Thyroid gland (tissue), 4 donors: ENCODE data around the gene UNKL. TPM values are rescaled to one million over a fixed set of nuclear protein-coding genes. Genes with fewer than 3 reads are reported as not detected.
A peak's percentile ranks its signal among the peaks of the same experiment; 100 is the strongest.

ENCODE experiments used
- DNase-seq, 2 donors: peaks; one replicate each; pipeline ENCODE4 v3.0.0-alpha.2; 2019
- H3K27ac ChIP-seq, 3 donors: fragments of 200-600 bp; sonication (generic); 1 replicate in 2 of 3; 2 replicates in 1 of 3; pipeline ENCODE4 v1.5.1; 2016 to 2019; ENCODE audit warnings: mild to moderate bottlenecking in 1 of 3, moderate library complexity in 1 of 3
- H3K27me3 ChIP-seq: fragments of 200-600 bp; sonication (generic); one replicate; pipeline ENCODE4 v1.5.1; 2019
- H3K36me3 ChIP-seq, 2 donors: fragments of 200-600 bp; sonication (generic); one replicate each; pipeline ENCODE4 v1.5.1; 2016 to 2019
- H3K4me1 ChIP-seq, 2 donors: fragments of 200-600 bp; sonication (generic); one replicate each; pipeline ENCODE4 v1.5.1; 2017 to 2019
- H3K4me3 ChIP-seq, 3 donors: fragments of 200-600 bp; sonication (generic); replicated peaks in 1 of 3; 1 replicate in 2 of 3; 2 replicates in 1 of 3; pipeline ENCODE4 v1.5.1; 2016; ENCODE audit warnings: mild to moderate bottlenecking in 1 of 3
- H3K9me3 ChIP-seq: fragments of 200-600 bp; sonication (generic); one replicate; pipeline ENCODE4 v1.5.1; 2017
- CTCF ChIP-seq, 6 experiments: fragments of 200-600 bp in 3 of 6; fragments of 450-650 bp in 3 of 6; sonication (generic) in 3 of 6; IDR thresholded peaks; one replicate each; pipeline ENCODE4 v1.5.1; 2016 to 2019; ENCODE audit warnings: antibody characterized with exemption in 6 of 6, mild to moderate bottlenecking in 2 of 6, inconsistent platforms in 1 of 6, moderate library complexity in 1 of 6
- POLR2A ChIP-seq, 2 donors: fragments of 450-650 bp; IDR thresholded peaks; one replicate each; pipeline ENCODE4 v1.6.1; 2017; ENCODE audit warnings: antibody characterized with exemption in 2 of 2, mild to moderate bottlenecking in 2 of 2, moderate library complexity in 1 of 2
- WGBS, 2 donors: methylation state at CpG; one replicate each; pipeline ENCODE4 v1.1.5; 2017; 5-methylcytosine and 5-hydroxymethylcytosine counted together
- intact Hi-C: fragments of 100-400 bp; cut with DNase I; formaldehyde crosslinking; loops from one replicate; pipeline ENCODE4 v1.15.1; 2023
- total RNA-seq, 4 donors: library from RNA; depleted of rRNA; stranded (reverse); fragments of >200 nt; gene quantifications; one replicate each; pipeline ENCODE4 v1.2.3, GENCODE V29; 2016

UNKL gene
- total RNA-seq, 4 donors from 2014 or later, result 26.2 to 46.9 (median 31.3) TPM

GRCh38 chr16:1427473-1428461 is 13.3 kb upstream of the UNKL start:
- H3K9me3 ChIP-seq, result no peaks in the 10 kb centered on the region
- H3K27me3 ChIP-seq, result no peaks in the 10 kb centered on the region
- H3K4me1 ChIP-seq, result peaks cover 16 to 28% of the 10 kb centered on the region in 2 donors
- DNase-seq, result no peak
- 87 to 89% methylated on average over 41 to 43 of the region's 53 CpGs for WGBS, 2 donors
- TF ChIP-seq CTCF (IDR thresholded peaks at IDR 0.05), result no peak
- intact Hi-C loops, result no loop called here
- H3K27ac ChIP-seq, result no peak overlapping the region
- H3K4me3 ChIP-seq, result no peak overlapping the region
- no peaks in the 10 kb centered on the region for H3K36me3 ChIP-seq

GRCh38 chr16:1426734-1427471 is 12.4 kb upstream of the UNKL start:
- intact Hi-C loops, result no loop called here
- Histone ChIP-seq H3K9me3 (no peaks in the 10 kb centered on the region), H3K27ac (no peak overlapping the region), H3K27me3 (no peaks in the 10 kb centered on the region), H3K4me3 (no peak overlapping the region), H3K4me1 (peaks cover 16 to 35% of the 10 kb centered on the region in 2 donors), H3K36me3 (no peaks in the 10 kb centered on the region)
- no peak for TF ChIP-seq CTCF (IDR thresholded peaks at IDR 0.05)
- no peak for TF ChIP-seq POLR2A (IDR thresholded peaks at IDR 0.05)
- 86% methylated on average over 14 to 20 of the region's 42 CpGs for WGBS, 2 donors
- no peak for DNase-seq

GRCh38 chr16:1425616-1426370 is 11.3 kb upstream of the UNKL start:
- intact Hi-C loops, result no loop called here
- no peaks in the 10 kb centered on the region for H3K27me3 ChIP-seq
- 78 to 79% methylated on average over 9 to 10 of the region's 16 CpGs for WGBS, 2 donors
- H3K4me1 ChIP-seq, result peaks cover 7 to 31% of the 10 kb centered on the region in 2 donors
- no peak for DNase-seq
- no peak overlapping the region for H3K27ac ChIP-seq
- no peak for TF ChIP-seq POLR2A (IDR thresholded peaks at IDR 0.05)
- no peaks in the 10 kb centered on the region for H3K36me3 ChIP-seq
- H3K9me3 ChIP-seq, result no peaks in the 10 kb centered on the region
- no peak overlapping the region for H3K4me3 ChIP-seq

GRCh38 chr16:1424028-1424427 is 9.5 kb upstream of the UNKL start:
- Histone ChIP-seq H3K4me3 (no peak overlapping the region), H3K27ac (no peak overlapping the region), H3K36me3 (no peaks in the 10 kb centered on the region), H3K27me3 (no peaks in the 10 kb centered on the region), H3K9me3 (no peaks in the 10 kb centered on the region), H3K4me1 (peaks cover 8 to 22% of the 10 kb centered on the region in 2 donors)
- WGBS, 2 donors, result 93 to 94% methylated on average over 8 to 12 of the region's 12 CpGs
- intact Hi-C loops, result no loop called here
- no peak for TF ChIP-seq CTCF (IDR thresholded peaks at IDR 0.05)
- no peak for TF ChIP-seq POLR2A (IDR thresholded peaks at IDR 0.05)
- peak in 1 of 2 donors; percentile 25 for DNase-seq

GRCh38 chr16:1422076-1422475 is 7.6 kb upstream of the UNKL start:
- peak; percentile 83 to 84 for DNase-seq
- Histone ChIP-seq H3K27me3 (no peaks in the 10 kb centered on the region), H3K4me3 (no peak overlapping the region), H3K9me3 (no peaks in the 10 kb centered on the region), H3K4me1 (peaks cover 8 to 22% of the 10 kb centered on the region in 2 donors), H3K27ac (peak overlapping the region; percentile 89 to 97 (median 92)), H3K36me3 (no peaks in the 10 kb centered on the region)
- intact Hi-C loops, result no loop called here
- no peak for TF ChIP-seq POLR2A (IDR thresholded peaks at IDR 0.05)
- TF ChIP-seq CTCF (IDR thresholded peaks at IDR 0.05), result no peak
- 47 to 63% methylated on average over 10 of the region's 10 CpGs for WGBS, 2 donors
